22Rv1 (cell line): ENCODE measurements around the gene TSSC4.

Experiments used
- CTCF ChIP-seq: fragments of 450-650 bp; IDR thresholded peaks from 2 replicates; pipeline ENCODE4 v1.5.1; 2017; ENCODE audit warnings: mild to moderate bottlenecking
- ZFX ChIP-seq: fragments of 450-650 bp; IDR thresholded peaks from 2 replicates; pipeline ENCODE4 v1.6.1; 2017; ENCODE audit warnings: antibody characterized with exemption, borderline replicate concordance

GRCh38 chr11:2387266-2387987 is 13.1 kb upstream of the TSSC4 start:
- no peak for TF ChIP-seq CTCF
- TF ChIP-seq ZFX, result no peak
